Head of caudate nucleus (tissue), 42 donors: ENCODE results near the gene ZBP1.
"Not testable (repeated sequence)": the region's sequence is repeated elsewhere in the genome, so short reads cannot be mapped to it uniquely, and the experiment has no call there.

Source experiments
- DNase-seq, 42 donors: peaks; one replicate each; pipeline versions ENCODE4 v3.0.0 to v3.0.0-alpha.2; 2020 to 2021; ENCODE audit warnings: mixed read lengths in 7 of 42
- intact Hi-C: fragments of 100-400 bp; cut with DNase I; formaldehyde crosslinking; loops from one replicate; pipeline ENCODE4 v1.15.0; 2022

ZBP1 gene

GRCh38 chr20:57650756-57651483, 30.7 kb upstream of the ZBP1 start:
- intact Hi-C loops: loop anchor here (5.0 kb wide), 1 partner anchor 526 kb away; no protein-coding TSS in a partner anchor
- peak in 17 of 42 donors; percentile 6 to 40 (median 12) for DNase-seq

- peak in 7 of 42 donors; percentile 6 to 38 (median 12) for DNase-seq
- intact Hi-C loops: loop anchor here (5.0 kb wide), 1 partner anchor 527 kb away; no protein-coding TSS in a partner anchor
Measured at GRCh38 chr20:57650266-57650665, 30.0 kb upstream of the ZBP1 start.

GRCh38 chr20:57649617-57650015, 29.4 kb upstream of the ZBP1 start:
- intact Hi-C loops: loop anchor here (5.0 kb wide), 1 partner anchor 528 kb away; no protein-coding TSS in a partner anchor
- peak in 9 of 42 donors; percentile 7 to 42 (median 17) for DNase-seq

- peak in 9 of 42 donors; percentile 3 to 39 (median 14) for DNase-seq
- intact Hi-C loops: no loop called here
Measured at GRCh38 chr20:57648878-57649616, 28.8 kb upstream of the ZBP1 start.

GRCh38 chr20:57647933-57648785, 27.9 kb upstream of the ZBP1 start:
- peak in 37 of 42 donors; percentile 27 to 86 (median 65) for DNase-seq
- intact Hi-C loops: no loop called here

GRCh38 chr20:57647006-57647932, 27.0 kb upstream of the ZBP1 start:
- intact Hi-C loops: no loop called here
- peak in 2 of 42 donors; percentile 10 to 19 for DNase-seq

GRCh38 chr20:57638895-57639236, 18.6 kb upstream of the ZBP1 start:
- intact Hi-C loops: no loop called here
- DNase-seq: no peak

- intact Hi-C loops: no loop called here
- DNase-seq: no peak
Measured at GRCh38 chr20:57638173-57638894, 18.1 kb upstream of the ZBP1 start.

- DNase-seq: no peak
- intact Hi-C loops: no loop called here
Measured at GRCh38 chr20:57633945-57634491, 13.8 kb upstream of the ZBP1 start.

- DNase-seq: no peak
- intact Hi-C loops: no loop called here
Measured at GRCh38 chr20:57632286-57632685, 12.1 kb upstream of the ZBP1 start.

- DNase-seq: peak in 3 of 42 donors; percentile 18 to 40 (median 25)
- intact Hi-C loops: no loop called here
Measured at GRCh38 chr20:57630061-57630460, 9.8 kb upstream of the ZBP1 start.

GRCh38 chr20:57629491-57629901, 9.3 kb upstream of the ZBP1 start:
- intact Hi-C loops: not testable (repeated sequence)
- DNase-seq: peak in 1 of 42 donors; percentile 15

- DNase-seq: peak in 2 of 42 donors; percentile 12 to 23
Measured at GRCh38 chr20:57628962-57629308, 8.7 kb upstream of the ZBP1 start.

GRCh38 chr20:57628047-57628961, 8.1 kb upstream of the ZBP1 start:
- intact Hi-C loops: no loop called here
- peak in 11 of 42 donors; percentile 8 to 56 (median 36) for DNase-seq

More at GRCh38 chr20:57628962-57629308, 8.7 kb upstream of the ZBP1 start:
- intact Hi-C loops: not testable (repeated sequence)

GRCh38 chr20:57627339-57627738, 7.1 kb upstream of the ZBP1 start:
- DNase-seq: peak in 3 of 42 donors; percentile 9 to 19 (median 13)
- intact Hi-C loops: no loop called here

- intact Hi-C loops: no loop called here
Measured at GRCh38 chr20:57625978-57626377, 5.8 kb upstream of the ZBP1 start.

More at GRCh38 chr20:57625978-57626377, 5.8 kb upstream of the ZBP1 start:
- DNase-seq: peak in 1 of 42 donors; percentile 12
